ENCODE measurements around the gene RALB. TPM values are rescaled to one million over a fixed set of nuclear protein-coding genes. Genes with fewer than 3 reads are reported as not detected.

The RALB gene
- total RNA-seq, 1 donor from 2014 or later: 39.9 TPM

- FAIRE-seq: no peak
- no peak for DNase-seq (ENCODE audit: low spot score in 2 of 2)
Measured at GRCh38 chr2:120260736-120261135, 8.1 kb downstream of the RALB start.

DNA sequence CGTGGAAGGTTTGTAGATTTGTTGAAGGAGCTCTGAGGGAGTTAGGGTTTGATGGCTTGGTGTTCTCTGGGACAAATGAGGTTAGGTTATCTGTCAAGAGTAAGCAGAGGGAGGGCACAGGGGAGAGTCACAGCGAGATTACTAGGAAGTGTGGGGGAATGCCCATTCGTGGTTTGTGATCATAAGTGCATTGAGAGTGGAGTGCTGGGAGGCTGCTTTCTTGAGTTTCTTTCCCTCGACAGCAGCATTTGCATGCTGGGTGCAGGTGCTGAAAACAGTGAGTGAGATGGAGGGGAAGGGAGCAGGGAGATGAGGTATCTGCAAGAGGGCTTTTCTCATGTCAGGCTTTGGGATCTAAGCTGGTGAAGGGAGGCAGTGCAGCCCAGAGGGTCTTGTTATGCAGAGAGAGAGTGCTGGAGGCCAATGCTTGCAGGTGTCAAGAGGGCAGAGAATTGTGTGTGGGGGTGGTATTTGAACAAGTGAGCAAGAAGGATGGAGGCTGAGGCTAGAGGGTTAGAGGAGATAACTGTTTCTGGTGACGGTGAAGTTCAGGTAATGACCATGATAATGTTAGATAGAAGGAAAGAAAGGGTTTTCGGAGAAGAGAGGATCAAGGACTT is 8.8 kb downstream of the RALB start:
- FAIRE-seq: no peak

GRCh38 chr2:120262150-120262549 is 9.5 kb downstream of the RALB start:
- FAIRE-seq: no peak
- DNase-seq (ENCODE audit: low spot score in 2 of 2): no peak

More for the DNA sequence above, 8.8 kb downstream of the RALB start:
- DNase-seq (ENCODE audit: low spot score in 2 of 2): no peak

GRCh38 chr2:120262761-120263428 is 10.2 kb downstream of the RALB start:
- DNase-seq (ENCODE audit: low spot score in 2 of 2) (no peak), FAIRE-seq (no peak)

DNA sequence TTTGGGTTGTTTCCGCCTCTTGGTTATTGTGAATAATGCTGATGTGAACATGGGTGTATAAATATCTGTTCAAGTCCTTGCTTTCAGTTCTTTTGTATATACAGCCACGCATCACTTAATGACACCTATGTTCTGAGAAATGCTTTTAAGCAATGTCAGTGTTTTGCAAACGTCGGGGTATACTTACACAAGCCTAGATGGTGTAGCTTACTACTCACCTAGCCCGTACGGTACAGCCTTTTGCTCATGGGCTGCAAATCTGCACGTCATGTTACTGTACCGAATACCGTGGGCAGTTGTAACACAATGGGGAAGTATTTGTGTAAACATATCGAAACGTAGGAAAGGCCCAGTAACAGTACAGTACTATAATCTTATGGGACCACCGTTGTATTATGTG is 12.4 kb downstream of the RALB start:
- FAIRE-seq: no peak

DNA sequence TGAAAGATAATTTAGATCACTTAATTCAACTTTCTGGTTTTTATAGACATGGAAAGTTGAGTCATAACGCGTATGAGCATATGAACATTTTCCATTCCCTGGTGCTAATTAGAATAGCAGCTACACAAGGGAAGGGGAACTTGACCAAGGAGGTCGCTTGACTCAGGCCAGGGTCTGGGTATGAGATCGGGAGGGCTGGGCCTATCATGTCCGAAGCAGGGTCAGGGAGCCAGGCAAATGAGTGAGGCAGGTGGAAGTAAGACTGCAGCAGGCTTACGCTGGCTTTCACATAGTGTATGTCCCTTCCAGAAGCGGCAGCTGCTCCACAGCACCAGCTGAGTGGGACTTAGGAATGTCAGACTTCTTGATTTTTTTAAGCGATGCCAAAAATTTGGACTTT is 14.7 kb downstream of the RALB start:
- no peak for FAIRE-seq
- no peak for DNase-seq (ENCODE audit: low spot score in 2 of 2)

More for the DNA sequence above, 12.4 kb downstream of the RALB start:
- no peak for DNase-seq (ENCODE audit: low spot score in 2 of 2)

- FAIRE-seq (no peak), DNase-seq (ENCODE audit: low spot score in 2 of 2) (no peak)
Measured at GRCh38 chr2:120269076-120269744, 16.6 kb downstream of the RALB start.

DNA sequence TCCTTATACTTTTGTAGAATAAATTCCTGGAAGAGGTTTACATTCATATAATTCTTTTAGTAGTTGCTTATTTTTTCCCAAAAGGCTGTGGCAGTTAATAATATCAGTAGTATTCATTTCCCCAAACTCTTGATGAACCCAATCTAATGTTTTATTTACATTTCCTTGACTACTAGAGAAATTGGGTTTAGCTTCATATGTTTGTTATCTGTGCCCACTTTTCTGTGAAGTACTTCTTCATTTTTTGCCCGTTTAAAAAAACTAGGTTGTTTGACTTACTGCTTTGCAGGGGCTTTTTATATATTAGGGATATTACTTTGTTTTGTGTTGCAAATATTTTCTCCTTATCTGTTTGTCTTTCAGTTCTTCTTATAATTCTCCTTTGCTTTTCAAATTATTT is 17.2 kb downstream of the RALB start:
- DNase-seq (ENCODE audit: low spot score in 2 of 2): no peak

DNA sequence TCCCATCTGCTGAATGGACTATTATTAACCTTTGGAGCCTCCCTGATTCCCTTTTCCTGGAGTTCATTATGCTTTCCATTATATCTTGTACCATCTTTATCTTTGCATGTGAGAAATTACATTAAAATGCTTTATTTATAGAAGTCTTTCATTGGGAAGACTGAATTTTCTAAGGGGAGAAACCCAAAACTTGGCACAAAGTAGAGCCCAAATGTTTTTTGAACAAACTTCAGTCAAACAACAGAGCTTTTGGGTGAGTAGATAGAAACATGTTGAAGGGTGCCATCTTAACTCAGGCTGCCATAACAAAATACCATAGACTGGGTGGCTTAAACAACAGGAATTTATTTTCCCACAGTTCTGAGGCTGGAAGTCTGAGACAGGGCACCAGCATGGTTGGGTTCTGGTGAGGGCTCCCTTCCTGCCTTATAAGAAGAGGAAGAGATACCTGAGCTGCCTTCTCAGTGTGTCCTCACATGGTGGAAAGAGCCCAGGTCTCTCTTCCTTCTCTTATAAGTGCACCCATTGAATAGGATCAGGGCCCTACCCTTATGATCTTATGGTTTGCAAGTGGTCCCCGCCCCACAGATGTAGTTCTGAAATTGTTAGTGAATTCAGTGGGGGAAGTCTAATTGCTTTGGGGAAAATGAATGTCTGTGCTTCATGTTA is 19.2 kb downstream of the RALB start:
- DNase-seq (ENCODE audit: low spot score in 2 of 2) (no peak), FAIRE-seq (no peak)

More for the DNA sequence above, 17.2 kb downstream of the RALB start:
- FAIRE-seq: no peak

GRCh38 chr2:120272763-120273481 is 20.3 kb downstream of the RALB start:
- FAIRE-seq (no peak), DNase-seq (ENCODE audit: low spot score in 2 of 2) (no peak)

GRCh38 chr2:120275617-120276400 is 23.2 kb downstream of the RALB start:
- FAIRE-seq: no peak

DNA sequence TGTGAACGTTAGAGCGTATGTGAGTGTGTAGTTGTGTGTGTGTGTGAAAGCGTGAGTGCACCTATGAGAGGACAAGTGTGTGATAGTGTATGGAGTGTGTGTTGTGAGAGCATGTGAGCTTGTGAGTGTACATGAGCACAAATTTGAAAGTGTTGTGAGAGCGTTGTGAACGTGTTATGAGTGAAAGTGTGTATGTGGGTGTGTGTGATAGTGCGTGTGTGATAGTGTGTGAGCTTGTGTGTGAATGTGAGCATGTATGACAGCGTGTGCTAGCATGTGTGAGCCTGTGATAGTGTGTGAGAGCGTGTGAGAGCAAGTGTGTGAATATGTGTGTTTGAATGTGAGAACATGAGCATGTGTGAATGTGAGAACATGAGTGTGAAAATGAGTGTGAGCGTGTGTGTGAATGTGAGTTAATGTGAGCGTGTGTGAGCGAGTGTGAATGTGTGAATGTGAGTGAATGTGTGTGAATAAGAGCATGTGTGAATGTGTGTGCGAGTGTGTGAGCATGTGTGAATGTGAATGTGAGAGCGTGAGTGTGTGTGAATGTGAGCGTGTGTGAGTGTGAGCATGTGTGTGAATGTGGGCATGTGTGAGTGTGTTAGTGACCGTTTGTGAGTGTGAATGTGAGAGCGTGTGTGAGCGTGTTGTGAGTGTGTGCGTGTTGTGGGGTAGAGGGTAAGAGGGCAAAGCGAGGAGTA is 25.0 kb downstream of the RALB start:
- DNase-seq (ENCODE audit: low spot score in 2 of 2) (no peak), FAIRE-seq (no peak)

More at GRCh38 chr2:120275617-120276400, 23.2 kb downstream of the RALB start:
- no peak for DNase-seq (ENCODE audit: low spot score in 2 of 2)

DNA sequence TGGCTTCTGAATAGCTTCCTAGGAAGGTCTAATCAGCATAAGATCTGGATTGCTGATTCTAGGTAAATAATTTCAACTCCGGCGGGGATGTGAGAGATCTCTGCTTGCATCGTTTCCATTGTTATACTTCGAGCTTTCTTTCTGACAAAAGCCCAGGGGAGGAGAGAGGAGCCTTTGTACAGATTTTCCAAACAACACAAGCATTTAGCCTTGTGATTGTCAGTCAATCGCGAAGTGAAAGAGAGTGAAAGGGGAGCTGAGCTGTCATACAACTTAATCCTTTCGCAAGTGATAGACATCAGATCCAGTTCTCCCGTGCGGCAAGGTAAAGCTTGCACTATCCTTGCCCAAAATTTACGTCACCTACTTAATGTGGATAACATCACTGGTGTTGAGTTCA is 26.2 kb downstream of the RALB start:
- DNase-seq (ENCODE audit: low spot score in 2 of 2) (no peak), FAIRE-seq (no peak)

DNA sequence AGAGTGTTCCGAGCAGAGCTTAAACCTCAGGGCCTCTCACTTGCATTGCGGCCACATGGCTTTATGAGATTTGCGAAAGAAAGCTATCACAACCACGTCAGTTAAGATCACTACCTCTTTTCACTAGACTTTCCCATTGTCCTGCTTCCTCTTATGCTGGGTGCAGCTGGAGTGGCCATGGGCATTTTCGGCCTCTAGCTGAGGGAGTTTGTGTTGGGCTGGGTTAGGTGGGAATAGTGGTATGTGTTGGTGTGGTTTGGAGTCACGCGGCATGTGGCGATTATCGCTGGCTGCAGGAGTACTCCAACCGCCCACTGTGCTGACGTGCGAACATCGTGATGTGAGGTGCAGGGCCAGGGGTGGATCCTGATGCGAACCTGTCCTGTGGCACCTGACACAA is 27.1 kb downstream of the RALB start:
- no peak for DNase-seq (ENCODE audit: low spot score in 2 of 2)
- FAIRE-seq: no peak

- DNase-seq (ENCODE audit: low spot score in 2 of 2): no peak
- FAIRE-seq: no peak
Measured at GRCh38 chr2:120283649-120284048, 31.0 kb downstream of the RALB start.

DNA sequence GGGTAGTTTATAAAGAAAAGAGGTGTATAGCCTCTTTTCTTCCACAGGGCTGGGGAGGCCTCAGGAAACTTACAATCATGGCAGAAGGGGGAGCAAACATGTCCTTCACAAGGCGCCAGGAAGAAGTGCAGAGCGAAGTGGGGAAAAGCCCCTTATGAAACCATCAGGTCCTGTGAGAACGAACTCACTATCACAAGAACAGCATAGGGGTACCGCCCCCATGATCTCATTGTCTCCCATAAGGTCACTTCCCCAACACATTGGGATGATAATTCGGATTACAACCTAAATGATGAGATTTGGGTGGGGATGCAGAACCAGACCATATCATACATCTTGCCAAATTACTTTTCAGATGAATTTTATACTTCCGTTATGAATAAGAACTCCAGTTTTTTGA is 32.4 kb downstream of the RALB start:
- FAIRE-seq: no peak
- DNase-seq (ENCODE audit: low spot score in 2 of 2): no peak

DNA sequence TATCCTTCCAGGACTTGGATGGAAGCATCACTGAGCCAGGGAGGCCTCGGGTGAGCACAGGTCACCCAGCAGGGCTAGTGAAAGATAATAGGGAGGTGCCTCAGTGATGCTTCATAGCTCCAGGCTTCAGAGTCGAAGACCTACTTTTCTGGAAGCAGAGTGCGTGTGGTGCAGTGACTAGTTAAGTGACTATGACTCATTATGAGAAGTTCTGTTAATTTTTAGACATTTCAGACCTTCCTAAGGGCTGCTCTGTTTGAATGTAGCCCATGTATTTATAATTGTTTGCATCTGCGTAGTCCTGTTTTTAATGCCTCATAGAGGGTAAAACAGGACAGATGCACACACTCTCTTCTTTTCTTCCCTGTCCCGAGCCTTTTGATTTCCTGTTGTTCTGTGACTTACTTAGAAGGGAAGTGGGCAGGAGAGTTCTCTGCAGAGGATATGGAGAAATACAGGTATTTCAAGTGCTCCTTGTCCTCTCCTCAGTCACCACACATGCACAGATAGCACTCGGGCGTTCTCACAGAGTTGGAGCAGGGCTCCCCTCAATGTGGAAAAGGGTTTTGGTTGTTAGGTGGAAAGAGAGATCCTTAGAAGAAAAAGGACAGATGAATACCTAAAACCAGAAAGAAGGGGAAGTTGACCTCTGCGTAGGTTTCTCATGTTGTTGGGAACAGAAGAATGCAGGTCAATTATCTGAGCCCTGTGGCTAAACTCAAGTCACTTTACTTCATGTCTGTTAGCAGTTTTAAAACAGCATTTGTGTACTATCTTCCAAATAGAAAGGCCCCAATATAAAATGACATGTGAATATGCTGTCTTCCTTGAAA is 34.7 kb downstream of the RALB start:
- FAIRE-seq: no peak
- DNase-seq (ENCODE audit: low spot score in 2 of 2): no peak

- FAIRE-seq (no peak), DNase-seq (ENCODE audit: low spot score in 2 of 2) (no peak)
Measured at GRCh38 chr2:120288016-120288373, 35.3 kb downstream of the RALB start.
